Heart right ventricle (tissue), 16 donors: Measurements from ENCODE around the gene RAB31. TPM values are rescaled to one million over a fixed set of nuclear protein-coding genes. Genes with fewer than 3 reads are reported as not detected.

Source experiments
- ATAC-seq, 8 donors: fragments of 200-7000 bp; cut with Tn5 transposase; one replicate each; pipeline ENCODE4 v1.9.1; 2020; ENCODE audit warnings: mild to moderate bottlenecking in 8 of 8, moderate library complexity in 8 of 8, moderate number of reproducible peaks in 1 of 8
- DNase-seq, 2 donors: peaks; one replicate each; pipeline ENCODE4 v3.0.0-alpha.2; 2020
- H3K27ac ChIP-seq, 10 donors: fragments of 200-600 bp; sonication (generic) in 2 of 10; one replicate each; pipeline versions ENCODE4 v1.5.0 to v1.8.0; 2020 to 2022; ENCODE audit warnings: mild to moderate bottlenecking in 3 of 10
- H3K27me3 ChIP-seq, 7 donors: fragments of 200-600 bp; one replicate each; pipeline ENCODE4 v1.8.0; 2021 to 2022; ENCODE audit warnings: mild to moderate bottlenecking in 2 of 7
- H3K36me3 ChIP-seq, 9 donors: fragments of 200-600 bp; sonication (generic) in 1 of 9; one replicate each; pipeline versions ENCODE4 v1.5.0 to v1.8.0; 2020 to 2022; ENCODE audit warnings: mild to moderate bottlenecking in 2 of 9
- H3K4me1 ChIP-seq, 9 donors: fragments of 200-600 bp; sonication (generic) in 1 of 9; one replicate each; pipeline versions ENCODE4 v1.5.0 to v1.8.0; 2020 to 2022; ENCODE audit warnings: mild to moderate bottlenecking in 4 of 9
- H3K4me3 ChIP-seq, 10 donors: fragments of 200-600 bp; sonication (generic) in 2 of 10; one replicate each; pipeline versions ENCODE4 v1.5.0 to v1.8.0; 2020 to 2022; ENCODE audit warnings: mild to moderate bottlenecking in 7 of 10, moderate library complexity in 2 of 10
- H3K9me3 ChIP-seq, 11 donors: fragments of 200-600 bp in 10 of 11; sonication (generic) in 2 of 11; one replicate each; pipeline versions ENCODE4 v1.5.0 to v1.8.0; 2013 to 2022; ENCODE audit warnings: mild to moderate bottlenecking in 2 of 11, control low read depth in 1 of 11, moderate library complexity in 1 of 11
- WGBS, 2 donors: extraction: QIAGEN DNeasy Blood & Tissue Kit; methylation state at CpG; one replicate each; pipeline ENCODE4 v1.1.7; 2013; ENCODE audit warnings: inconsistent platforms in 1 of 2; 5-methylcytosine and 5-hydroxymethylcytosine counted together
- intact Hi-C, 10 donors: fragments of 100-400 bp; cut with DNase I; formaldehyde crosslinking; loops; one replicate each; pipeline versions ENCODE4 v1.11.1 to v1.14.2; 2022
- polyA plus RNA-seq, 2 donors: library from polyadenylated mRNA; stranded (reverse); fragments of 200-250 nt; gene quantifications; one replicate each; pipeline ENCODE4 v1.2.3, GENCODE V29; 2013
- total RNA-seq, 10 donors: library from RNA; stranded (reverse); fragmentation: NEBNext Ultra II Directional in 3 of 10; extraction: Animal tissue kit (Norgen Biotek cat#: 25700) in 3 of 10; gene quantifications; one replicate each; pipeline versions ENCODE4 v1.2.1 to v1.2.4, GENCODE V29; 2021 to 2023
- TF ChIP-seq, protein P1 (sequence below), 9 donors: fragments of 200-600 bp; sonication (generic) in 2 of 9; IDR thresholded peaks; one replicate each; pipeline versions ENCODE4 v1.5.0 to v1.8.0; 2021 to 2022; ENCODE audit warnings: antibody characterized with exemption in 9 of 9, mild to moderate bottlenecking in 5 of 9, moderate library complexity in 1 of 9
- donor health status: Arrhythmogenic right ventricular cardiomyopathy.
- donor health status: ischemic (EF 13 %, LVEDD 7.1; RV severe dilation, severe dysfunction).
- donor health status: healthy with polysubstance abuse.
- donor health status: DM: no; HTN: yes; CAD: no.
- donor health status: DM: no; HTN: no; CAD: no.
- donor health status: ischemic (EF 25% LVEDD 6.9; RV normal size, moderate dysfunction).
- donor health status: ischemic (EF 25% LVEDD 5.7; RV mildly dilated, moderate dysfunction).
- donor health status: healthy.
- donor health status: DM: yes; HTN: yes; CAD: no.
- donor health status: Ischemic cardiomyopathy.
- donor health status: ischemic (EF 35%, LVEDD 5.7; RV mildly dilated, moderate dysfunction).
- donor health status: nonischemic (EF 11% LVEDD 7.7; RV severe dilation, severe dysfunction).
- donor health status: DM: yes; HTN: yes; CAD: no.
- donor health status: PGD.
- donor health status: ischemic (EF 29% LVEDD 5.4; RV normal size, mild dysfunction).
- donor health status: nonischemic (EF 23%, LVEDD 6.1; RV moderate dilation, normal function).

The RAB31 gene
- total and polyA plus RNA-seq, 12 donors, result 4.5 to 47.8 (median 16.6) TPM

DNA sequence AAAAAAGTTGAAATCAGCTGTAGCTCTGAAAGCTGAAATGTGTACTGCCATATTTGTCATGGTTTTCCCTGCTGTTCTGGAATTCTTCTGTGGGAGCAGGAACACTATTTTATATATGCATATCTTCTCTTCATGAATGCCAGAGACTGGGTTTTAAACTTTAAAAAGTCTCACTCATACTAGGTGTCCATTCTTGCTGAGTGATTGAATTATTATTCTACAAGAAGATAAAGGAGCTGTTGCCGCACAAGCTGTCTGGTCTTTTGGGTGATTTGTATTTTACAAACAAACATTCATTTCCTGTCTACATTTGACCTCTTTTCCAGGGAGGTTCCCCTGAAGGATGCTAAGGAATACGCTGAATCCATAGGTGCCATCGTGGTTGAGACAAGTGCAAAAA is 137.2 kb downstream of the RAB31 start:
- ATAC-seq (no peak), DNase-seq (no peak)
- intact Hi-C loops, result loop anchor here in 2 of 10 donors (10.0 kb wide), 1 partner anchor 70 kb away; the partner anchor contains the start of gene VAPA (in 2 of the 2)
- Histone ChIP-seq H3K27ac (peak overlapping the region in 4 of 10 donors; percentile 74 to 89 (median 84)), H3K9me3 (no peaks in the 10 kb centered on the region), H3K36me3 (peaks cover 0 to 25% (median 0%) of the 10 kb centered on the region in 9 donors), H3K4me3 (no peak overlapping the region), H3K27me3 (no peaks in the 10 kb centered on the region), H3K4me1 (peaks cover 6 to 59% (median 41%) of the 10 kb centered on the region in 9 donors)
- TF ChIP-seq, protein P1, sequence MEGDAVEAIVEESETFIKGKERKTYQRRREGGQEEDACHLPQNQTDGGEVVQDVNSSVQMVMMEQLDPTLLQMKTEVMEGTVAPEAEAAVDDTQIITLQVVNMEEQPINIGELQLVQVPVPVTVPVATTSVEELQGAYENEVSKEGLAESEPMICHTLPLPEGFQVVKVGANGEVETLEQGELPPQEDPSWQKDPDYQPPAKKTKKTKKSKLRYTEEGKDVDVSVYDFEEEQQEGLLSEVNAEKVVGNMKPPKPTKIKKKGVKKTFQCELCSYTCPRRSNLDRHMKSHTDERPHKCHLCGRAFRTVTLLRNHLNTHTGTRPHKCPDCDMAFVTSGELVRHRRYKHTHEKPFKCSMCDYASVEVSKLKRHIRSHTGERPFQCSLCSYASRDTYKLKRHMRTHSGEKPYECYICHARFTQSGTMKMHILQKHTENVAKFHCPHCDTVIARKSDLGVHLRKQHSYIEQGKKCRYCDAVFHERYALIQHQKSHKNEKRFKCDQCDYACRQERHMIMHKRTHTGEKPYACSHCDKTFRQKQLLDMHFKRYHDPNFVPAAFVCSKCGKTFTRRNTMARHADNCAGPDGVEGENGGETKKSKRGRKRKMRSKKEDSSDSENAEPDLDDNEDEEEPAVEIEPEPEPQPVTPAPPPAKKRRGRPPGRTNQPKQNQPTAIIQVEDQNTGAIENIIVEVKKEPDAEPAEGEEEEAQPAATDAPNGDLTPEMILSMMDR (IDR thresholded peaks at IDR 0.05), result no peak
- 71 to 72% methylated on average over 3 of the region's 3 CpGs for WGBS, 2 donors

DNA sequence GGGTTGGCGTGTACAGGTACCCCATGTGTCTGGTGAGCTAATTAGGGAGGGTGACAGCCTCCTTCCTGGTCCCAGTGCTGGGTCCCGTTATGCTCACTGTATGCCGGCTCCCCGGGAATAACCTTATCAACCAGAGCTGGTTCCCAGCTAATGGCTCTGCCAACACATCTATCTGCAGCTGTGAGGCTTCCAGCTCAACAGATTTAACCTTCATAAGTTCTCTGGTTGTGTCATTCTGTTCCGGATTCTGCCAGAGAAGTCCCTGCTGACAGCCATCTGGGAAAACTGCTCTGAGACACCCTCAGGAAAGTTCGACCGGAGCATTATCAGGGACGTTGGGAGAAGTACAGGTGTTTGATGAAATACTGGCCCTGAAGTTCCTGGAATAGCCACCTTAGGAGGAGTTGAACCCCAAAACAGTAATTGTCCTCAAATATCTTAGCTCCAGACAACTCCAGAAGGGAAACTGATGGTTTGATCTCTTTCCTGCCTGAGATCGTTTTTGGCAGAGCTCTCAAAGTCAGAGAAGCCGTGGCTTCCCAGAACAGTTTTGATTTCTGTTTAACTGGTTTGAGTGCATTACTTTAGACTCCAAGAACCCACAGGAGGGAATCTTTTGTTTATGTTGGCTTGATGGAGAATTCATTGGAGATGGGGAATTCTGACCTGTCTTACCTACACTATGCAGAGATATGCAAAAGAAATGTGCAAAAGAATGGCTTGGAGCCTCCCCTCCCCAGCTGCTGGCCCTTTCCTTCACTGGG is 138.2 kb downstream of the RAB31 start:
- Histone ChIP-seq H3K36me3 (peaks cover 0 to 25% (median 0%) of the 10 kb centered on the region in 9 donors), H3K27me3 (no peaks in the 10 kb centered on the region), H3K4me1 (peaks cover 6 to 61% (median 41%) of the 10 kb centered on the region in 9 donors), H3K9me3 (no peaks in the 10 kb centered on the region), H3K4me3 (peak overlapping the region in 5 of 10 donors; percentile 16 to 28 (median 26)), H3K27ac (peak overlapping the region; percentile 30 to 89 (median 81))
- WGBS, 2 donors, result 12 to 13% methylated on average over 10 of the region's 10 CpGs
- TF ChIP-seq, protein P1 (IDR thresholded peaks at IDR 0.05), result no peak
- peak; percentile 64 to 92 (median 82) for ATAC-seq
- intact Hi-C loops, result loop anchor here in 2 of 10 donors (10.0 kb wide), 1 partner anchor 68 kb away; the partner anchor contains the start of gene VAPA (in 2 of the 2)
- DNase-seq, result peak in 1 of 2 donors; percentile 44

DNA sequence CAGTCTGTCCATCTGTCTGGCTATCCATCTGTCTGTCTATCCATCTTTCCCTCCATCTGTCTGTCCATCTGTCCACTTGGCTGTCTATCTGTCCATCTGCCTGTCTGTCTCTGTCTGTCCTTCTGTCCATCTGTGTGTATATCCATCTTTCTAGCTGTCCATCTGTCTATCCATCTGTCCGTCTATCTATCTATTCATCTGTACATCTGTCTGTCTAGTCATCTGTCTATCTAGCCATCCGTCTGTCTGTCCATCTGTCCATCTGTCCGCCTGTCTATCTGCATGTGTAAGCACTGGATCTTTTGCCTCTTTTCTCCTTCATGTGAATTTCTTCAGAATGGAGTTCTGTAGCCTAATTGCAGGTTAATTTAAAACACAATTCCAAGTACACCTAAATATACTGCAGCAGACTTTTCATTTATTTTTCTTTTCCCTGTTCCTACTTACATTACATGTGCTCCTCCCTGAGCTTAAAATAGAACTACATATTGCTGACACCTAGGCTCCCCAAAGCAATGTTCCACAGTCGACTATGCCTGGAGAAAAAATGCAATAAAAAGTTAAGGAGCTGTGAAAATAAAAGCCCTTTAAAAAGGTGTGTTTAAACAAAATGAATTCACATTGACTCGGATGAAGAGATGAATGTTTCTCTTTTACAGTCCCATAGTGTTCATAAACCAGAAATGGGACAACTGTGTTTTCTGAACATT is 140.2 kb downstream of the RAB31 start:
- Histone ChIP-seq H3K27me3 (no peaks in the 10 kb centered on the region), H3K9me3 (no peaks in the 10 kb centered on the region), H3K4me3 (no peak overlapping the region), H3K36me3 (peaks cover 0 to 25% (median 0%) of the 10 kb centered on the region in 9 donors), H3K27ac (peak overlapping the region in 7 of 10 donors; percentile 23 to 84 (median 59)), H3K4me1 (peaks cover 6 to 67% (median 32%) of the 10 kb centered on the region in 9 donors)
- no peak for DNase-seq
- TF ChIP-seq, protein P1 (IDR thresholded peaks at IDR 0.05), result no peak
- intact Hi-C loops, result loop anchor here in 2 of 10 donors (10.0 kb wide), 1 partner anchor 66 kb away; the partner anchor contains the start of gene VAPA (in 2 of the 2)
- 81 to 83% methylated on average over 5 of the region's 5 CpGs for WGBS, 2 donors
- no peak for ATAC-seq
